ENCODE results near the gene IMPG2. TPM values are rescaled to one million over a fixed set of nuclear protein-coding genes. Genes with fewer than 3 reads are reported as not detected.

Gene IMPG2
- total RNA-seq, 3 donors from 2014 or later, result 0.03 to 0.05 (median 0.05) TPM

DNA sequence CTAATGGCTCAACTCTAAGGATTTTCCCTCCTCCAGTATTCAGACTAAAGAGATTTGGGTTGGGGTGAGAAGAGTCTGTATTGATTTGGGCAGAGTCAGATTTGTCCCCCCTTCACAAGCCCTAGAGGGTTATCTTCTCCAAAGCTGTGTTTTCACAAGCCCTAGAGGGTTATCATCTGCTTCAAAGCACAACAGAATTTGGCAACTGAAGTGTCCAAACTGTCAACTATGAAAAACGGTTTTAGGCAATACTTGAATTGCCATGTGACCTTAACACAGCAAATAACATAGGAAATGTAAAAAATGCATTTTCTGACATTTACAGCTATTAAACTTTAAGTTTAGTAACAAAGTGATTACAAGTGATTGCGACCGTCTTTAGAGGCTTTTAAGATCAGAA lies 119.9 kb downstream of the IMPG2 start:
- no peak overlapping the region for H3K4me3 Mint-ChIP-seq
- no peaks in the 10 kb centered on the region for H3K4me1 Mint-ChIP-seq (ENCODE audit: low read depth)
- ATAC-seq, result no peak
- no peaks in the 10 kb centered on the region for H3K9me3 Mint-ChIP-seq
- no peak for DNase-seq
- H3K27me3 Mint-ChIP-seq (ENCODE audit: low read depth), result peaks cover 20% of the 10 kb centered on the region
- no peaks in the 10 kb centered on the region for H3K36me3 Mint-ChIP-seq (ENCODE audit: insufficient read depth)

DNA sequence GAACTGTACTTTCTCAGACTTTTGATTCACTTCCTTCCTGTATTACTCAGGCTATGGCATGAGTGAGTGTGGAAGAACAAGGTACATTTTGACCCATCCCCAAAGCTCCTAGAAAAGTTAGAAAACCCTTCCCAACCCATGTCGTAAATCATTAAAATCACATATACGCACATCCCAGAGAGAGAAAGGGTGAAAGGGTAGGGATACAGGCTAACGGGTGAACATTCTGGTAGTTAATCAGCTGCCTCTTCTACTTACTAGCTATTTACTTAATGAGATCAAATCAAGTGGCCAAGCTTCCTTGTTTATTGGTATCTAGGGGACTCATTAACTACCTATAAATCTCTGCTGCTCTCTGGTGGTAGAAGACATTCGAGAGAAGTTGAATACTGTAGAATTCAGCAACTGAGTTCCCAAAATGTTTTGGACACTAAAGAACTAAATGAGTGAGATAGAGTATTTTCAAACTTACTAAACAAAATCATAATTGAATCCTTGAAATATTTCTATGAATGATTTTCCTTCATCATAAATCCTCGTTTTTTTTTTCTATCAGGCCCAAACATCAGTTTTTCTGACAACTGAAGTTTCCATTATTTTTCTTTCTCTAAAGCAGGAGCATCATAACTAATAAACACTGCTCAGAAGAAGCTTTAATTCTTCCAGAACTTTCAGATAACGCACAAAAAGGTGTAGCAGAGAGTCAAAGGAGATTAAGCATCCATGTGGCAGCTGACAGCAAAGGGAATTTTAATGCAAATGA lies 124.2 kb downstream of the IMPG2 start:
- no peaks in the 10 kb centered on the region for H3K36me3 Mint-ChIP-seq (ENCODE audit: insufficient read depth)
- H3K4me1 Mint-ChIP-seq (ENCODE audit: low read depth), result no peaks in the 10 kb centered on the region
- no peak for DNase-seq
- no peak for ATAC-seq
- peaks cover 11% of the 10 kb centered on the region for H3K27me3 Mint-ChIP-seq (ENCODE audit: low read depth)
- H3K9me3 Mint-ChIP-seq, result no peaks in the 10 kb centered on the region
- no peak overlapping the region for H3K4me3 Mint-ChIP-seq

DNA sequence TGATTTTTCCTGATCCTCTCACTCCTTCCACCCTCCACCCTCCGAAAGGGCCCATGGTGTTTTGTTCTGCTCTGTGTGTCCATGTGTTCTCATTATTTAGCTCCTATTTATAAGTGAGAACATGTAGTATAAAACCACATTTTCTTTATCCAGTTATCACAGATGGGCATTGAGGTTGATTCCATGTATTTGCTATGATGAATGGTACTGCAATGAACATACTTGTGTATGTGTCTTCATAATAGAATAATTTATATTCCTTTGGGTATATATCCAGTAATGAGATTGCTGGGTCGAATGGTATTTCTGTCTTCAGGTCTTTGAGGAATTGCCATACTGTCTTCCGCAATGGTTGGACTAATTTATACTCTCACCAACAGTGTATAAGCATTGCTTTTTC lies 126.0 kb downstream of the IMPG2 start:
- DNase-seq, result no peak

DNA sequence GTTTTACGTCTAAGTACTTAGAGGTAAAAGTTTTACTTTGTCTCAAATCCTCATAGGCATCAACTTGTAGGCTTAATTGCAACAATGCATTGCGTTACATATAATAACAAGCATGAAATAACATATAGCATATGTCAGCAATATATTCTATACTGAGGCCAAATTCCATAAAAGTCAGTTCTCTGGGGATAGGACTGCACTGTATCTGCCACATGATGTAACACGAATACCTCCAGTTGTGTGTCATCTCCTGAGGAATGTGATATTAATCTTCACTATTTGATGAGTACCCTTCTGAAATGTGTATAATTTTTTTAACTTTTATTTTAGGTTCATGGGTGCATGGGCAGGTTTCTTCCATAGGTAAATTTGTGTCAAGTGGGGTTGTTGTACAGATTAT lies 126.4 kb downstream of the IMPG2 start:
- no peaks in the 10 kb centered on the region for H3K4me1 Mint-ChIP-seq (ENCODE audit: low read depth)
- H3K36me3 Mint-ChIP-seq (ENCODE audit: insufficient read depth), result no peaks in the 10 kb centered on the region
- no peaks in the 10 kb centered on the region for H3K9me3 Mint-ChIP-seq
- DNase-seq (no peak), ATAC-seq (no peak)
- peaks cover 4% of the 10 kb centered on the region for H3K27me3 Mint-ChIP-seq (ENCODE audit: low read depth)
- no peak overlapping the region for H3K4me3 Mint-ChIP-seq

More for the DNA sequence above, 126.0 kb downstream of the IMPG2 start:
- Mint-ChIP-seq H3K4me3 (no peak overlapping the region), H3K36me3 (ENCODE audit: insufficient read depth) (no peaks in the 10 kb centered on the region), H3K27me3 (ENCODE audit: low read depth) (peaks cover 3% of the 10 kb centered on the region), H3K4me1 (ENCODE audit: low read depth) (no peaks in the 10 kb centered on the region), H3K9me3 (no peaks in the 10 kb centered on the region)
- ATAC-seq, result no peak

DNA sequence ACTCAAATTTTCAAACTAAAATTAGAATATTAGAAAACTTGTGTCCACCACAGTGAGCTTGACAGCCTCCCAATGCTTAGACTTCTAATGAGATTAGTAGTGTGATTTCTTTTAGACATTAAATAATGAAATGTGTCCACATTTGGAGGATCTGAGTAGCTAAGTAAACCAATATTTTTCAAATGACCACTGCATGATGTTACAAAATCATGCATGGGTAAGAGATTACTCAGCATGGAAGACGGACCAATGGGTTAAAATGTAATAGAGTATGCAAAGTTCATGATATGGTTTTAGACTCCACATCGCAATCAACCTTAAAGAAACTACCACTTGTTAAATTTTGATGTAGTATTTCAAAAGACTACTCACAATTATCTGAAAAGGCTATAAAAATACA lies 130.6 kb downstream of the IMPG2 start:
- no peaks in the 10 kb centered on the region for H3K4me1 Mint-ChIP-seq (ENCODE audit: low read depth)
- H3K36me3 Mint-ChIP-seq (ENCODE audit: insufficient read depth), result no peaks in the 10 kb centered on the region
- H3K9me3 Mint-ChIP-seq, result no peaks in the 10 kb centered on the region
- H3K27me3 Mint-ChIP-seq (ENCODE audit: low read depth), result peaks cover 5% of the 10 kb centered on the region
- no peak overlapping the region for H3K4me3 Mint-ChIP-seq
- ATAC-seq (no peak), DNase-seq (no peak)

DNA sequence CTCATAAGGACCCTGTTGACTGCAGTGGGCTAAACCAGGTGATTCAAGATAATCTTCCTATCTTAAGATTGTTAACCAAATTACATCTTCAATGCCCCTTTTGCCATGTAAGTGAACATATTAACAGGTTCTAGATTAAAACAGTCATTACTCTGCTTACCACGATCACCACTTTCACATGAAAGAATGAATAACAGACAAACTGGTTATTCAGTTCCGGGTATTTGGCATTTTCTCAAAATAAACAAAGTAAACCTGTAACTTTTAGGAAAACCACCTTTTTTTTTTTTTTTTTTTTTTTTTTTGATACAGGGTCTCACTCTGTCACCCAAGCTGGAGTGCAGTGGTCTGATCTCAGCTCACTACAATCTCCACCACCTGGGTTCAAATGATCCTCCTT lies 131.2 kb downstream of the IMPG2 start:
- H3K27me3 Mint-ChIP-seq (ENCODE audit: low read depth), result peaks cover 5% of the 10 kb centered on the region
- DNase-seq, result no peak
- no peaks in the 10 kb centered on the region for H3K36me3 Mint-ChIP-seq (ENCODE audit: insufficient read depth)
- no peak for ATAC-seq
- no peaks in the 10 kb centered on the region for H3K9me3 Mint-ChIP-seq
- no peaks in the 10 kb centered on the region for H3K4me1 Mint-ChIP-seq (ENCODE audit: low read depth)
- H3K4me3 Mint-ChIP-seq, result no peak overlapping the region

DNA sequence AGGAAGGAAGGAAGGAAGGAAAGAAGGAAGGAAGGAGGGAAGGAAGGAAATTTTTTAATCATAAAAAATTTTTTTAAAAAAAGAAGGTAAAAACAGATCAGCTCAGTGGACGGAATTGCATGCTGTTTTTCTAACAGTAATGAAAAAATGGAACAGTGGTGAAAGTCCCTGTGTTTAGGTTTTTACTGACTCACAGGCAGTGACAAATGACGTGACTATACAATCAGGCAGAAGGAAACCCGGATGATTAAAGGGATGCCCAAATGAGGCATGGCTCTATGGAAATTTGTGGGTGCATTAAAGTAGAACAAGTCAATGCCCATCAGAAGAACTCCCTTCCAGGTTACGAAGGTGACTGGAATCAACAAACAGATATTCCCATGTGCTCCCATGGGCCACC lies 135.0 kb downstream of the IMPG2 start:
- no peaks in the 10 kb centered on the region for H3K36me3 Mint-ChIP-seq (ENCODE audit: insufficient read depth)
- no peaks in the 10 kb centered on the region for H3K4me1 Mint-ChIP-seq (ENCODE audit: low read depth)
- H3K4me3 Mint-ChIP-seq, result no peak overlapping the region
- H3K9me3 Mint-ChIP-seq, result no peaks in the 10 kb centered on the region
- no peak for DNase-seq
- peaks cover 5% of the 10 kb centered on the region for H3K27me3 Mint-ChIP-seq (ENCODE audit: low read depth)
- ATAC-seq, result no peak

DNA sequence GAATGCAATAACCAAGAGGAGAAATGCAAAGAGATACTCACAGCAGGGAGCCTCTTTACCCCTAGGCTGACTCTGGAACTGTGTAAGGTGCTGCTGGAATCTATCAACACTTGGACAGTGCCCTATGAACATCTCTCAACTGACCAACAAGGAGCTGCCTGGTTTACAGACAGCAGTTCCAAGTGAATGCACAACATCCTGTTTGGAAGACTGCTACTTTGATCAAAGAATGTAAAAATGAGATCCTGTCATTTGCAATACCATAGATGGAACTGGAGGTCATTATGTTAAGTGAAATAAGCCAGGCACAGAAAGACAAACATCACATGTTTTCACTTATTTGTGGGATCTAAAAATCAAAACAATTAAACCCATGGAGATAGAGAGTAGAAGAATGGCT lies 136.3 kb downstream of the IMPG2 start:
- H3K27me3 Mint-ChIP-seq (ENCODE audit: low read depth), result peaks cover 5% of the 10 kb centered on the region
- DNase-seq, result no peak
- no peak for ATAC-seq
- H3K4me3 Mint-ChIP-seq, result no peak overlapping the region
- H3K36me3 Mint-ChIP-seq (ENCODE audit: insufficient read depth), result no peaks in the 10 kb centered on the region
- H3K9me3 Mint-ChIP-seq, result no peaks in the 10 kb centered on the region
- H3K4me1 Mint-ChIP-seq (ENCODE audit: low read depth), result no peaks in the 10 kb centered on the region

DNA sequence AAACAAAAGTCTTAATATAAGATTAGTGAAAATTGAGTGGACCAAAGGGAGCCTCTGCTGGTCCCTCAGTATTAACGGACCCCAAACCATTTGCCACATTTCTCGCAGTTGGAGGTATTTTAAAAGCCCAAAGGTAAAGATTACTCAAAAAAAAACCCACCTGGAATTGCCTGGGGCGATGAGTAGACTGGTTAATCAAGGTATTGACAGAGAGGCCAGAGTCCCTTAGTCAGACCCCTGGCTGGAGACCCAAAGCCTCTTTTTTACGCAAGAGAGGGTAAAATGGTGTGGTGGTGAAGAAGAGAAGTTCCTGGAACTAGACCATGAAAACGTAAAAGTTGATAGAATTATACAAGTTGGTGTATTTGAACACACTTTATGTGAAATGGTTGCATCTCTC lies 137.2 kb downstream of the IMPG2 start:
- H3K27me3 Mint-ChIP-seq (ENCODE audit: low read depth), result peaks cover under 1% of the 10 kb centered on the region
- DNase-seq, result no peak
- no peaks in the 10 kb centered on the region for H3K9me3 Mint-ChIP-seq
- no peak for ATAC-seq
- no peaks in the 10 kb centered on the region for H3K4me1 Mint-ChIP-seq (ENCODE audit: low read depth)
- H3K36me3 Mint-ChIP-seq (ENCODE audit: insufficient read depth), result no peaks in the 10 kb centered on the region
- no peak overlapping the region for H3K4me3 Mint-ChIP-seq

DNA sequence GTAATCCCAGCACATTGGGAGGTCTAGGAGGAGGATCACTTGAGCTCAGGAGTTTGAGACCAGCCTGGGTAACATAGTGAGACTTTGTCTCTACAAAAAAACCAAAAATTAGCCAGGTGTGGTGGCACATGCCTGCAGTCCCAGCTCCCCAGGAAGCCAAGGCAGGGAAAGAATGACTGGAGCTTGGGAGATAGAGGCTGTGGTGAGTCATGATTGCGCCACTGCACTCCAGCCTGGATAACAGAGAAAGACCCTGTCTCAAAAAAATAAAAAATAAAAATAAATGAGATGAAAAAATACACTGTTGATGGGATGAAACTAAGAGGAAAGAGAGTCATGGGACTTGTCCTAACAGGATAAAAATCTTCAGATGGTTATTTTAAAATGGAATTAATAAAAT lies 137.6 kb downstream of the IMPG2 start:
- Mint-ChIP-seq H3K27me3 (ENCODE audit: low read depth) (no peaks in the 10 kb centered on the region), H3K4me1 (ENCODE audit: low read depth) (no peaks in the 10 kb centered on the region), H3K9me3 (no peaks in the 10 kb centered on the region), H3K36me3 (ENCODE audit: insufficient read depth) (no peaks in the 10 kb centered on the region), H3K4me3 (no peak overlapping the region)
- DNase-seq (no peak), ATAC-seq (no peak)

DNA sequence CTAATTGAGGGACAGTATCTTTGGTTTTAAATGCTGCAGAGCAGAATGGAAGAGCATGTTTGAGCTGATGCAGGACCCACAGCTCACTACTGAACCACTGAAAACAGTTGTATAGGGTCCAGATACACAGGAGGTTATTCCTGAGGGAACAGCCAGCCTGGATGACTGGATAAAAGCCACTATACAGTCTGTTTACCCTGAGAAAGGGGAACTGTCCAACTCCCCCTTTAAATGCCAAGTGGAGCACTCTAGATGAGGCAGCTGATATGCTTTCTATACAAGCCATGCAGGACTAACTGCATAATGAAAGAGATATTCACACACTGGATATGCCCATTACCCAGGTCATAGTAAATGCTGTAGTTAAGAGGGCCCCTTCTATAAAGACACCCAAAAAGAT lies 138.6 kb downstream of the IMPG2 start:
- ATAC-seq, result no peak
- Mint-ChIP-seq H3K9me3 (no peaks in the 10 kb centered on the region), H3K4me3 (no peak overlapping the region), H3K27me3 (ENCODE audit: low read depth) (no peaks in the 10 kb centered on the region), H3K36me3 (ENCODE audit: insufficient read depth) (no peaks in the 10 kb centered on the region), H3K4me1 (ENCODE audit: low read depth) (no peaks in the 10 kb centered on the region)
- no peak for DNase-seq

DNA sequence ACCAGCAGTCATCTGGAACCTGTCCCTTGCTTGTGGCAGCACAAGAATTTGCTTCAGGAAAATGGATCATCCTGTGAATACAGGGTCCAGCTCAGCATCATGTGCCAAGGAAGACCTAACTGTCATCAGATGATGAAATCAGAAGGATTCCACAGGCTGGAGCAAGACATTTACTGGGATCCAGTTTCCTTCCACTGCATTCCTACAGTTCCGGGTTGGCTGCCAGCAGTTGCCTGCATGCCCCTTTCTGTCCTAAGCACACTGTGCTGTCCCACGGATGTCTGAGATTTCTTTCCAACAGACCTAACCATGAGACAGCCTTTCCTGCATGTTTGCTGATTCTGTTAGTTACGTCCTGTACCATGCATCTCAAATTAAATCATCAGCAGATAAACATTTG lies 140.7 kb downstream of the IMPG2 start:
- H3K9me3 Mint-ChIP-seq, result no peaks in the 10 kb centered on the region
- no peak for DNase-seq
- no peak overlapping the region for H3K4me3 Mint-ChIP-seq
- no peak for ATAC-seq
- no peaks in the 10 kb centered on the region for H3K36me3 Mint-ChIP-seq (ENCODE audit: insufficient read depth)
- H3K4me1 Mint-ChIP-seq (ENCODE audit: low read depth), result no peaks in the 10 kb centered on the region
- H3K27me3 Mint-ChIP-seq (ENCODE audit: low read depth), result no peaks in the 10 kb centered on the region

DNA sequence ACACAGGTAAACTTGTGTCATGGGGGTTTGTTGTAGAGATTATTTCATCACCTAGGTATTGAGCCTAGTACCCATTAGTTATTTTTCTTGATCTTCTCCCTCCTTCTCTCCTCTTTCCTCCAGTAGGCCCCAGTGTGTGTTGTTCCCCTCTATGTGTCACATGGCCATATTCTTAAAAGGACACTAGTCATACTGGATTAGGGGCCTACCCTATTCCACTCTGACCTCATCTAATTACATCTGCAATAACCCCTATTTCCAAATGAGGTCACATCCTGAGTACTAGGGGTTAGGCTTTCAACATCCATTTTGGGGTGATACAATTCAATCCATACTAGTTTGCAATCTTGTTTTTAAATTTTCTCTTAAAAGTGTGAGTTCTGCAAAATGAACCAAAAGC lies 142.8 kb downstream of the IMPG2 start:
- Mint-ChIP-seq H3K4me1 (ENCODE audit: low read depth) (no peaks in the 10 kb centered on the region), H3K4me3 (no peak overlapping the region), H3K27me3 (ENCODE audit: low read depth) (peaks cover 2% of the 10 kb centered on the region), H3K36me3 (ENCODE audit: insufficient read depth) (no peaks in the 10 kb centered on the region), H3K9me3 (no peaks in the 10 kb centered on the region)
- no peak for ATAC-seq
- DNase-seq, result no peak
